NCI-H524 treated with DMSO at 0.1 percent for 48 hours (cell line): ENCODE results near the gene ZBTB20.

ENCODE experiments used
- DNase-seq: peaks from one replicate; lab custom pipeline; 2025; lab: John Stamatoyannopoulos, UW

Gene ZBTB20

GRCh38 chr3:114332342-114333179, 814.5 kb downstream of the ZBTB20 start:
- no peak for DNase-seq

GRCh38 chr3:114331710-114332109, 815.4 kb downstream of the ZBTB20 start:
- no peak for DNase-seq

- no peak for DNase-seq
Observed at GRCh38 chr3:114331007-114331406, 816.1 kb downstream of the ZBTB20 start.

GRCh38 chr3:114329823-114330222, 817.3 kb downstream of the ZBTB20 start:
- DNase-seq, result no peak

- DNase-seq, result no peak
Observed at GRCh38 chr3:114328345-114328744, 818.7 kb downstream of the ZBTB20 start.

- no peak for DNase-seq
Observed at GRCh38 chr3:114327665-114328064, 819.4 kb downstream of the ZBTB20 start.

- no peak for DNase-seq
Observed at GRCh38 chr3:114323546-114324254, 823.4 kb downstream of the ZBTB20 start.

- no peak for DNase-seq
Observed at GRCh38 chr3:114320246-114320645, 826.8 kb downstream of the ZBTB20 start.

GRCh38 chr3:114319453-114319852, 827.6 kb downstream of the ZBTB20 start:
- peak; percentile 91 for DNase-seq

- DNase-seq, result no peak
Observed at GRCh38 chr3:114318295-114318694, 828.8 kb downstream of the ZBTB20 start.

GRCh38 chr3:114314282-114314681, 832.8 kb downstream of the ZBTB20 start:
- DNase-seq, result no peak

- DNase-seq, result no peak
Observed at GRCh38 chr3:114313426-114313825, 833.7 kb downstream of the ZBTB20 start.

GRCh38 chr3:114310695-114311094, 836.4 kb downstream of the ZBTB20 start:
- DNase-seq, result no peak

- no peak for DNase-seq
Observed at GRCh38 chr3:114308830-114309229, 838.3 kb downstream of the ZBTB20 start.

- no peak for DNase-seq
Observed at GRCh38 chr3:114308377-114308776, 838.7 kb downstream of the ZBTB20 start.

GRCh38 chr3:114307832-114308231, 839.3 kb downstream of the ZBTB20 start:
- DNase-seq, result no peak

GRCh38 chr3:114307222-114307830, 839.8 kb downstream of the ZBTB20 start:
- DNase-seq, result no peak

GRCh38 chr3:114299941-114300624, 847.0 kb downstream of the ZBTB20 start:
- no peak for DNase-seq

GRCh38 chr3:114299421-114299820, 847.7 kb downstream of the ZBTB20 start:
- no peak for DNase-seq

- no peak for DNase-seq
Observed at GRCh38 chr3:114295946-114296345, 851.1 kb downstream of the ZBTB20 start.

- DNase-seq, result no peak
Observed at GRCh38 chr3:114294940-114295480, 852.1 kb downstream of the ZBTB20 start.
